ENCODE data around the gene CDKN2AIPNL. TPM values are rescaled to one million over a fixed set of nuclear protein-coding genes. Genes with fewer than 3 reads are reported as not detected.
"Not testable (repeated sequence)": the region's sequence is repeated elsewhere in the genome, so short reads cannot be mapped to it uniquely, and the experiment has no call there.

Gene CDKN2AIPNL
- total and polyA plus RNA-seq, 12 donors = 14.1 to 63.7 (median 29.3) TPM

GRCh38 chr5:134392301-134392700 is 19.4 kb downstream of the CDKN2AIPNL start:
- H3K36me3 ChIP-seq (replicated peaks in 1 of 2) = peaks cover 0 to 92% of the 10 kb centered on the region in 2 donors
- intact Hi-C loops (cut with DNase I) = no loop called here
- TF ChIP-seq CTCF (IDR thresholded peaks at IDR 0.05) (no peak), POLR2A (IDR thresholded peaks at IDR 0.05) (no peak)
- no peak for DNase-seq
- no peak overlapping the region for H3K27ac ChIP-seq
- 67 to 73% (median 69%) methylated on average over 2 of the region's 2 CpGs for whole genome bisulfite sequencing, 4 donors
- no peaks in the 10 kb centered on the region for H3K9me3 ChIP-seq (replicated peaks in 1 of 3)
- no peak overlapping the region for H3K4me3 ChIP-seq
- H3K4me1 ChIP-seq (replicated peaks in 1 of 2) = peaks cover 0 to 4% of the 10 kb centered on the region in 2 donors
- H3K27me3 ChIP-seq = no peaks in the 10 kb centered on the region

GRCh38 chr5:134387443-134387842 is 24.2 kb downstream of the CDKN2AIPNL start:
- 94 to 100% (median 96%) methylated on average over 1 of the region's 1 CpG for WGBS, 4 donors
- intact Hi-C loops (cut with DNase I) = loop anchor here in 1 of 2 donors (10.0 kb wide), 1 partner anchor 317 kb away; no protein-coding TSS in a partner anchor
- TF ChIP-seq CTCF (IDR thresholded peaks at IDR 0.05) (no peak), POLR2A (IDR thresholded peaks at IDR 0.05) (no peak)
- Histone ChIP-seq H3K4me3 (no peak overlapping the region), H3K27ac (no peak overlapping the region), H3K9me3 (replicated peaks in 1 of 3) (no peaks in the 10 kb centered on the region), H3K27me3 (no peaks in the 10 kb centered on the region), H3K36me3 (replicated peaks in 1 of 2) (peaks cover 0 to 98% of the 10 kb centered on the region in 2 donors), H3K4me1 (replicated peaks in 1 of 2) (peaks cover 0 to 3% of the 10 kb centered on the region in 2 donors)
- no peak for DNase-seq

GRCh38 chr5:134383980-134384697 is 27.5 kb downstream of the CDKN2AIPNL start:
- H3K27ac ChIP-seq = no peak overlapping the region
- intact Hi-C loops (cut with DNase I) = loop anchor here in 1 of 2 donors (10.0 kb wide), 1 partner anchor 321 kb away; no protein-coding TSS in a partner anchor
- DNase-seq = no peak
- TF ChIP-seq CTCF (IDR thresholded peaks at IDR 0.05) = no peak
- no peak for TF ChIP-seq POLR2A (IDR thresholded peaks at IDR 0.05)
- H3K4me3 ChIP-seq = no peak overlapping the region
- peaks cover 0 to 98% of the 10 kb centered on the region in 2 donors for H3K36me3 ChIP-seq (replicated peaks in 1 of 2)
- no peaks in the 10 kb centered on the region for H3K4me1 ChIP-seq (replicated peaks in 1 of 2)
- 61 to 74% (median 65%) methylated on average over 4 of the region's 4 CpGs for WGBS, 4 donors
- H3K9me3 ChIP-seq (replicated peaks in 1 of 3) = no peaks in the 10 kb centered on the region
- no peaks in the 10 kb centered on the region for H3K27me3 ChIP-seq

- H3K27me3 ChIP-seq; DNase-seq; H3K4me3 ChIP-seq; H3K27ac ChIP-seq; H3K9me3 ChIP-seq (replicated peaks in 1 of 3): not testable (repeated sequence)
- WGBS, 4 donors = 86 to 100% (median 95%) methylated on average over 2 of the region's 2 CpGs
- intact Hi-C loops (cut with DNase I) = loop anchor here in 1 of 2 donors (10.0 kb wide), 1 partner anchor 323 kb away; no protein-coding TSS in a partner anchor
- Histone ChIP-seq H3K36me3 (replicated peaks in 1 of 2) (peaks cover 0 to 96% of the 10 kb centered on the region in 2 donors), H3K4me1 (replicated peaks in 1 of 2) (peaks cover 5 to 10% of the 10 kb centered on the region in 2 donors)
Measured at GRCh38 chr5:134382204-134382603, 29.5 kb downstream of the CDKN2AIPNL start.
